Breast epithelium (tissue), 3 donors: ENCODE results near the gene SEMA3C.

Experiments used
- CTCF ChIP-seq, 3 donors: fragments of 450-650 bp; IDR thresholded peaks; one replicate each; pipeline ENCODE4 v1.5.1; 2016 to 2017; ENCODE audit warnings: antibody characterized with exemption in 3 of 3, mild to moderate bottlenecking in 3 of 3, moderate library complexity in 3 of 3
- POLR2A ChIP-seq: fragments of 450-650 bp; IDR thresholded peaks from one replicate; pipeline ENCODE4 v1.6.1; 2016; ENCODE audit warnings: antibody characterized with exemption, mild to moderate bottlenecking, moderate library complexity

- TF ChIP-seq CTCF (IDR thresholded peaks at IDR 0.05), result no peak
- TF ChIP-seq POLR2A, result no peak
Observed at GRCh38 chr7:80900583-80901576, 18.0 kb downstream of the SEMA3C start.
